ENCODE measurements around the gene ARHGAP33.

DNA sequence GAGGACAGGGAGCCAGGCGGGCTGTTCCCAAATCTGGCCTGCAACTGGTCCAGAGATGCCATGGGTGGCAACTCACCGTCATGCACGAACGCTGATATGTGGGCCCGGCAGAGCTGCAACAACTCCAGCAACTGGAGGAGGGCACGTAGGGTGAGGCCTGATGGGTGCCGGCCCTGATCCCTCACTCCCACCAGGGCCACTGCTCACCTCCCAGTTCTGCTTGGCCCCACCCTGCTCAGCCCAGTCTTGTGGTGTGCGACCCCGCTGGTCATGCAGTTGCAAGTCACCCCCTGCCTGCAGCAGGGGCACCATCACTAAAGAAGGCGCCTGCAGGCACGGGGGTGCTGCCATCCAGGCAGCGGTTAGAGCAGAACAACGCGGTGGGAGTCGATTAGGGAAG, 16.9 kb downstream of the ARHGAP33 start:
- no peak for TF ChIP-seq POLR2A (IDR thresholded peaks at IDR 0.05)
- TF ChIP-seq, protein P1, sequence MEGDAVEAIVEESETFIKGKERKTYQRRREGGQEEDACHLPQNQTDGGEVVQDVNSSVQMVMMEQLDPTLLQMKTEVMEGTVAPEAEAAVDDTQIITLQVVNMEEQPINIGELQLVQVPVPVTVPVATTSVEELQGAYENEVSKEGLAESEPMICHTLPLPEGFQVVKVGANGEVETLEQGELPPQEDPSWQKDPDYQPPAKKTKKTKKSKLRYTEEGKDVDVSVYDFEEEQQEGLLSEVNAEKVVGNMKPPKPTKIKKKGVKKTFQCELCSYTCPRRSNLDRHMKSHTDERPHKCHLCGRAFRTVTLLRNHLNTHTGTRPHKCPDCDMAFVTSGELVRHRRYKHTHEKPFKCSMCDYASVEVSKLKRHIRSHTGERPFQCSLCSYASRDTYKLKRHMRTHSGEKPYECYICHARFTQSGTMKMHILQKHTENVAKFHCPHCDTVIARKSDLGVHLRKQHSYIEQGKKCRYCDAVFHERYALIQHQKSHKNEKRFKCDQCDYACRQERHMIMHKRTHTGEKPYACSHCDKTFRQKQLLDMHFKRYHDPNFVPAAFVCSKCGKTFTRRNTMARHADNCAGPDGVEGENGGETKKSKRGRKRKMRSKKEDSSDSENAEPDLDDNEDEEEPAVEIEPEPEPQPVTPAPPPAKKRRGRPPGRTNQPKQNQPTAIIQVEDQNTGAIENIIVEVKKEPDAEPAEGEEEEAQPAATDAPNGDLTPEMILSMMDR (IDR thresholded peaks at IDR 0.05), result no peak

All from thyroid gland (tissue), 4 donors.